ENCODE results near the gene HAPLN3.

DNA sequence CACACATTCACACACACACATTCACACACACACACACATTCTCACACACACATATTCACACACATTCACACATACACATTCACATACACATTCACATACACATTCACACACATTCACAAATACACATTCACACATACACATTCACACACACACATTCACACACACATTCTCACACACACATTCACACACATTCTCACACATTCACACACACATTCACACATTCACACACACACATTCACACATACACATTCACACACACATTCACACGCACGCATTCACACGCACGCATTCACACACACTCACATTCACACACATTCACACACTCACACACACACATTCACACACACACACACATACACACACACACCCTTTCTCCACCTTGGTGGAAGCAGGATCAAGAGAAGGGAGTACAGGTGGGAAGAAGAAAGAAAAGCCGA lies 5.7 kb upstream of the HAPLN3 start:
- no peak for TF ChIP-seq YY1 (IDR thresholded peaks at IDR 0.05; ENCODE audit: insufficient read depth, insufficient read length)
- TF ChIP-seq ZNF274 (IDR thresholded peaks at IDR 0.05; ENCODE audit: low read depth, low read length), result no peak
- TF ChIP-seq SUZ12 (IDR thresholded peaks at IDR 0.05; ENCODE audit: extremely low read depth, insufficient read depth, insufficient read length), result no peak
